NCI-H2107 (cell line): ENCODE data around the gene TMEM18.

Experiments used
- DNase-seq: peaks from one replicate; lab custom pipeline; 2025; lab: John Stamatoyannopoulos, UW

The TMEM18 gene

DNA sequence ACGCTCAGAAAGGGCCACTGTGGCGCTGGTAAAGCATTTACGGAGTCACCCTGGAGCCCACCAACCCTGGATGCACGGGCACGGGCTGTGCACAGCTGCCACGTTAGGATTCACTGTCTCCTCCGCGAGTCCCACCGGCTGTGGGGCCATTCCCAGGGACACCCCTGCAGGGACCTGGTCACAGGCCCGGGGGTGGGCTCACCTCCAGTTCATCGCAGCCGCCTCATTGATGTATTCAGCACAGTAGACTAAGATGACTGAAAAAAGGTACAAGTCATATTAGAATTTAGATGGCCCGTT, 4.7 kb downstream of the TMEM18 start:
- no peak for DNase-seq

DNA sequence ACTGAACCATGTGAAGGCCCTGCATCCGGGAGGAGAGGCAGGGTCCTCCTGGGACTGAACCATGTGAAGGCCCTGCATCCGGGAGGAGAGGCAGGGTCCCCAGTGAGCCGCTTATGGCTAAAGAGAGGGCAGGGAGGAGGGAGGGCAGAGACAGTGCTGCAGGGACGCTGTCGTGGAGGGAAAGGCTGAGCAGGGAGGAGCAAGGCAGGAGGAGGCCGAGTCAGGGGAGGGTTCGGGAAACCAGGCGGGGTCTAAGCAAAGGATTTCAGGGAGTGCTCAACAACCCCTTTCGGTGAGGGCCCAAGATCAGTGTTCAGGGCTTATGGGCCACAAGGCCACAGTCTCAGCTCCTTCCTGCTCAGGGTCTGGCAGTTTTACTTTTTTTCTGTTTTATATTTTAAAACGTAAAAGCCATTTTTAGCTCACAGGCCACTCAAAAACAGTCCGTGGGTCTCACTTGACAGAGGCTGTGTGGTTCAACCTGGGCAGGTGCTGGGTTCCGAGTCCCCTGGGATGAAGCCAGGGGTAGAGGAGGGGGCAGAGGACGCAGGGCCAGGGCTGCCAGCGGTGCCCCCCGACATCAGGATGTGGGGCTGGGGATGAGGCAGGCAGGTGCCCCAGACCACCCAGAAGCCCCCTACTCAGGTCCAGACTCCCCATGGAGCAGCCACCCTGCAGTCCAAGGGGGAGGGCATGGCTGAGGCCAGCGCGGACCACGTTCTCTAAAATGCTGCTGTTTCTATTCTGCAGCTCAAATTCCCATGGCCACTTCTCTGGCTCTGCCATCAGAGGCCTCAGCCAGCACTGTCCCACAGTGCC, 5.2 kb downstream of the TMEM18 start:
- DNase-seq, result no peak

- DNase-seq, result no peak
Observed at GRCh38 chr2:671072-671471, 6.1 kb downstream of the TMEM18 start.

DNA sequence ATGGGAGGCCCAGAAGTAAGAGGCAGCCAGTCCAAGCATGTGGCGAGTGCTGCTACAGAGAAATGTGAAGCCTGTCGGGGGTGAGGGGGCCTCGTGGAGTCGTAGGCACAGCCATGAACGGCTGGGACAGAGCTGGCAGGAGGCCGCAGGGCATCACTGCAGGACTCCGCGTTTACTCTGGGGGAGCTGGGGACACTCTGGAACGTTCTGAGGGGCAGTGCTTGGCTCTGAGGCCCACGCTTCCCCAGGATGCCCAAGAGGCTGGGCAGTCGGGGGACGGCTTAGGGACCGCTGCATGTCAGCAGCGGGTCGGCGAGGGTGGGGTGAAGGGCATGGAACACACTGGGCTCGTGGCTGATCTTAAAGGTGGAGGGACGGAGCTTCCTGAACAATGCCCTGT, 6.6 kb downstream of the TMEM18 start:
- DNase-seq, result no peak

DNA sequence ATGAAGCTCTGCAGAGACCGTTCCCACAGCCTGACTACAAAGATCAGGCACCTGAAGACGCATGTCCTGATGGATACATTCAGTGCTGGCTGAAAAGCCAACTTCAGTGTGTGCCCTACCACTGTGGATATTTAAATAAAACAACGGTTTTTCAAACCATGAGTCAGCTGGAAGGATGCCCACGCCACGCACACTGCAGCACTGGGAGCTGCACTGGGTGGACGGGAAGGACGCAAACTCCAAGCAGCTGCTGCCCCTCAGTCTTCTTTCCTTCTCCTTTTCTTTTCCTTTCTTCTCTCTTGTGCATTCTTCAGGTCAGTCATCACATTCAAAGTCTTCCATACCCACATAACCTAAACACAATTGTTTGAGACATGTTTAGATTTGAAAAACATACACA, 7.9 kb downstream of the TMEM18 start:
- no peak for DNase-seq

- DNase-seq, result no peak
Observed at GRCh38 chr2:668000-668398, 9.2 kb downstream of the TMEM18 start.

DNA sequence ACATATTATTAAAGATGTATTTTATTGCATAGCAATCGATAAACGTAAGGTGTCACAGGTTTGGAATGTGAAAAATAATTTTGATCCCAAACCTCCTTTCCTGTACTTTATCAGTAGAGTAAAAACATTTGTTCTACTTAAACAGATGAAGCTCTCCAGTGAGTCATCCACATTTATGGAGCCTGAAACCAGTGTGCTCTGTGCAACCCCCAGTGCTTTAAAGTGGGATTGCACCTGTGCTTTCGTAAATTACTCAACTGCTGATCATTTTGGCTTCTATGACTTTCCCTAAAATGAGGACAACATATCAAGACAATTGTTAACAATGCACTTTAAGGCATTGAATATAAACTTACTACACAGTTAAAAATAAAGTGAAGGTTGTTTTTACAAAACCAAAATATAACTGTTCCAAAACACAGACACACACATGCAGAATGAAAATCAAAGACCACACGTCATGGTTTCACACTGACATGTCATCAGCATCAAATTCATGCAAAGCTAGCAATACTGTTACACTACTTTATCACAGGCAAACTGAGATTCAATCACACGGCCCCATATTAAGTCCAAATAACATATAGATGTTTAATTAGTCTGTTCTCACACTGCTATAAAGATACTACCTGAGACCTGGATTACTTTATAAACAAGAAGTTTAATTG, 9.7 kb downstream of the TMEM18 start:
- no peak for DNase-seq

DNA sequence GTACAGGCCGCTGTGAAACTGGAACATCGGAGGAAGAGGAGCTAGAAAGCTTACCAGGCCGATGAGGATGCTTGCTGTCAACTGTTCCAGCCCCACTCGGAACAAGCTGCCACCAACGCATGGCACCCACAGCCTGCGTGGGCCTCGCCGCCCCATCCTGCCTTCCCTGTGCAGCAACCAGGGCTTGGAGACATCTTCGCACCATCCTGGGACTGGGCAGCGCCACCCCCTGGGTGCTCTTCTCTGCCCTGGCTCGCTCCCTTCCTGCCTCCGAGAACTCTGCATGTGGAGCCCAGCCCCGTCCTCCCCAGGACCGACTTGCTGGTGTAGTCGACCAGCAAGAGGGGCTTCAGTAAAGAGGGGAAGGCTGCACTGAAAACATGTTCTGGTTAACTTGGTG, 10.8 kb downstream of the TMEM18 start:
- DNase-seq, result no peak

DNA sequence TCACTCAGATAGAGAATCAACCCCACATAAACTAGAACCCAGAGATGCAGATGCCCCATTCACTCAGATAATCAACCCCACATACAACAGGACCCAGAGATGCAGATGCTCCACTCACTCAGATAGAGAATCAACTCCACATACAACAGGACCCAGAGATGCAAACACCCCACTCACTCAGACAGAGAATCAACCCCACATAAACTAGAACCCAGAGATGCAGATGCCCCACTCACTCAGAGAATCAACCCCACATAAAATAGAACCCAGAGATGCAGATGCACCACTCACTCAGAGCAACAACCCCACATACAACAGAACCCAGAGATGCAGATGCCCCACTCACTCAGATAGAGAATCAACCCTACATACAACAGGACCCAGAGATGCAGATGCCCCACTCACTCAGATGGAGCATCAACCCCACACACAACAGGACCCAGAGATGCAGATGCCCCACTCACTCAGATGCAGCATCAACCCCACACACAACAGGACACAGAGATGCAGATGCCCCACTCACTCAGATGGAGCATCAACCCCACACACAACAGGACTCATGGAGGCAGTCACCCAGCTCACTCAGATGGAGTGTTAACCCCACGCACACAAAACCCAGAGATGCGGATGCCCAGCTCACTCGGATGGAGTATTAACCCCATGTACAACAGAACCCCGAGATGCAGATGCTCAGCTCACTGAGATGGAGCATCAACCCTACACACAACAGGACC, 11.7 kb downstream of the TMEM18 start:
- DNase-seq, result no peak

GRCh38 chr2:664063-664462, 13.1 kb downstream of the TMEM18 start:
- no peak for DNase-seq

- no peak for DNase-seq
Observed at GRCh38 chr2:663221-663620, 14.0 kb downstream of the TMEM18 start.

GRCh38 chr2:661360-661635, 15.9 kb downstream of the TMEM18 start:
- no peak for DNase-seq

DNA sequence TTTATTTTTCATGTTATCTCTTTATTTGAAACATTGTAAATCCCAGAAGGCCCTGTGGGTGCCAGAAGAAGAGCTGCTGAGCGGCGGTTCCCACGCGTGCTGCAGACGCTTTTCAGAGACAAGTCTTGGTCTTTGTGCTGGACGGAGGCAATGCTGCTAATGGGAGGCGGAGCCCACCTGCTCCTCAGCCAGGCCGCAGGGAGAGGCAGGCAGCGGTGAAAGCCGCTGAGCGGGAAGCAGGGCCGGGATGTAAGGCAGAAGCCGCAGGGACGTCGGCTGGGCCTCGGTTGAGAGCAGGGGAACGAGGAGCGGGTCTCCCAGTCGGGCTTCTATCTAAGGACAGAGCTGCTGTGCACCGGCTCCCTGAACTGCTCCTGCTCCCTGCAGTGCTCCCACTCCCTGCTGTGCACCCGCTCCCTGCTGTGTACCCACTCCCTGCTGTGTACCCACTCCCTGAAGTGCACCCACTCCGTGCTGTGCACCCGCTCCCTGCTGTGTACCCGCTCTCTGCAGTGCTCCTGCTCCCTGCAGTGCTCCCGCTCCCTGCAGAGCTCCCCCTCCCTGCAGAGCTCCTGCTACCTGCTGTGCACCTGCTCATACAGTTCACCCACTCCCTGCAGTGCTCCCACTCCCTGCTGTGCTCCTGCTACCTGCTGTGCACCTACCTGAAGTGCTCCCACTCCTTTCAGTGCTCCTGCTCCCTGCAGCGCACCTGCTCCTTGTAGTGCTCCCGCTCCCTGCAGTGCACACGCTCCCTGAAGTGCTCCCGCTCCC, 16.4 kb downstream of the TMEM18 start:
- no peak for DNase-seq

- no peak for DNase-seq
Observed at GRCh38 chr2:660029-660428, 17.2 kb downstream of the TMEM18 start.

DNA sequence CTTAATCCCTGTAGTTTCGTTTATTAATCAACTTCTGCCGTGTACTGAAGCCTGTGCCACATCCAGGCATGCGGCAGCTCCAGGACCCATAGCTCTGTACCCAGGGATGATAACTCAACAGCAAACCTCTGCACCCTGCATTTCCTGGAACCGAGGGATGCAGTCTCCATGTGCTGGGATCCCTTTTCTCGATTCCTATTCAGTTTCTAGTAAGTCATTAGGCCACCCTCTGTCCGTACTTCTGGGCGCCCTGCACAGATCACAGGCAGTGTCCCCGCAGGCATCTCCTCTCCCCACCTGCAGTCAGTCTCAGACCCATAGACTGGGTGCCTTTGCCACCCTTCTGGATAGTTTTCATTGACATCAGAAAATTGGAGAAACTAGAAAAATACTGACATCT, 18.8 kb downstream of the TMEM18 start:
- DNase-seq, result no peak

DNA sequence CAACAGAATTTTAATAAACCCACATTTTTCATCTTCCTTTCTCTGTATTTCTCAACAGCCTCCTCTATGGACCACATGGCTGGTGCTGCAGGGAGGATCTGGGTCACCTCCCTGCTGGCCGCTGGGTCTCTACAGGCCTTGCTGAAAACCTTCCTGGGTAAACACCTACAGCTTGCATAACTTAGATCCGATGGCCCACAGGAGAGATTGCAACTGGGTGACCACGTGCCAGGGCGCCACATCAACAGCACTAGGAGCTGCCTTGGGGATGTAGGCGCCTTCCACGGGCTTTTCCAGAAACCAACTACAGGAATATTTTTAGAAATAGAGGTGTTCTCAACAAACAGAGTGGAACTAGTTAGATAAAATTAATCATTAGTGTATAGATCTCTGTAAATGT, 19.4 kb downstream of the TMEM18 start:
- DNase-seq, result no peak

DNA sequence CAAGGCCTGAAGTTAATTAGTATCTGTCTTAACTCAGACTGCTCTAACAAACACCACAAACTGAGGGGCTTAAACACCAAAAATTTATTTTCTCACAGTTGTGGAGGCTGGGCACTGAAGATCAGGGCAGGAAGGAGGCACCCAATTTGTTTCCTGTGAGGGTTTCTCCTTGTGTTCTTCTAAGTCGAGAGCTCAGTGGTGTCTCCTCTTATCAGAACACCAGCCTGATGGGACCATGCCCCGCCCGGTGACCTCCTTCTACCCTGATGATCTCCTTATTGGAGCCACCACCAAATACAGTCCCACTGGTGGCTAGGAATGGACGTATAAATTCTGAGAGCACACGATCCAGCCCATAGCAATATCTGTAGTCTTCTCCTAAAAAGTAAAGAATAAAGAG, 20.5 kb downstream of the TMEM18 start:
- no peak for DNase-seq

GRCh38 chr2:655626-656025, 21.6 kb downstream of the TMEM18 start:
- no peak for DNase-seq

- DNase-seq, result no peak
Observed at GRCh38 chr2:654896-655295, 22.3 kb downstream of the TMEM18 start.

DNA sequence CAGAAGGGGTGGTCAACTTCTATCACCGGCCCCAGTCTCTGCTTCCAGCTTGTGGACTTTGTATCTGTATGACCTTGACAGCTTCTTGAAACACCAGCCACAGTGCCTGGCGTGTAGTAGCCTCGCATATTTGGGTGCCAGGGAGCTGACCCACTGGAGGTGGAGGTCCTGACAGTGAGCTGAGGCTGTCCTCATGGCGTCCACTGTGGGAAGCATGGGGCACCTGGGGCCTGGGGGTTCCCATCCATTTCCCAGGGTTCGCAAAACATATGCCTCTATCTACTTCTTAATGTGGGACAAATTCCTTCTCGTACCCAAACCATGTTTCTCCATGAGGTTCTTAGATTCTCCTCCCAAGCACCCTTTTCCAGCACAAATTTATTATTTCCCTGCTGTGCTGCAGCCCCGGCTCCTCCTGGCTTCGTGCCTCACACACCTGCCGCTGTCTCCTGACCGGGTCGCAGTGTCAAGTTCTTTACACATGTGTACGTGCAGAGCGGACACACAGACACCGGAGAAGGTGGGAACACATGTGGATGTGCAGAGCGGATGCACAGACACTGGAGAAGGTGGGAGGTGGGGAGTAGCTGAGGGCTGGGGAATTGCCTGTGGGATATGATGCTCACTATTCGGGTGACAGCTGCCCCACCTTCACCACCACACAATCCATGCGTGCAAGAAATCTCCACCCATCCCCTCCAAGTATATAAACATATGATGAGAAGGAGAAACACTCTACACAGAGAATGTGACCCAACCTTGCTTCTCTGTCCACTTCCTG, 23.4 kb downstream of the TMEM18 start:
- DNase-seq, result no peak

- DNase-seq, result no peak
Observed at GRCh38 chr2:652881-653480, 24.2 kb downstream of the TMEM18 start.

GRCh38 chr2:651951-652373, 25.2 kb downstream of the TMEM18 start:
- DNase-seq, result no peak
